Retinal pigment epithelial cell (primary cell): ENCODE results near the gene STKLD1.
"Not testable (repeated sequence)": the region's sequence is repeated elsewhere in the genome, so short reads cannot be mapped to it uniquely, and the experiment has no call there.

Experiments used
- DNase-seq: peaks from one replicate; pipeline ENCODE4 v3.0.0-alpha.2; 2010; ENCODE audit warnings: low read depth
- H3K4me3 ChIP-seq: 2 replicates; pipeline ENCODE4 v1.5.1; 2011; ENCODE audit warnings: mild to moderate bottlenecking, low read length, control low read depth, moderate library complexity
- CTCF ChIP-seq: conservative IDR thresholded peaks from 2 replicates; pipeline ENCODE4 v1.5.1; 2011; ENCODE audit warnings: low read depth, low read length, control low read depth, inconsistent platforms

The STKLD1 gene

GRCh38 chr9:133375724-133376654 lies at the start of gene STKLD1, which contains the start of gene SURF4:
Gene STKLD1 (plus strand): TSS chr9:133376366. CDS start chr9:133376474, 108 bp downstream.
Gene SURF4 (minus strand): TSS chr9:133376060. CDS start chr9:133375969, 91 bp downstream.
- peak within 1 kb of the TSS; percentile 98 for H3K4me3 ChIP-seq
- no peak for TF ChIP-seq CTCF
- DNase-seq, result peak; percentile 83

DNA sequence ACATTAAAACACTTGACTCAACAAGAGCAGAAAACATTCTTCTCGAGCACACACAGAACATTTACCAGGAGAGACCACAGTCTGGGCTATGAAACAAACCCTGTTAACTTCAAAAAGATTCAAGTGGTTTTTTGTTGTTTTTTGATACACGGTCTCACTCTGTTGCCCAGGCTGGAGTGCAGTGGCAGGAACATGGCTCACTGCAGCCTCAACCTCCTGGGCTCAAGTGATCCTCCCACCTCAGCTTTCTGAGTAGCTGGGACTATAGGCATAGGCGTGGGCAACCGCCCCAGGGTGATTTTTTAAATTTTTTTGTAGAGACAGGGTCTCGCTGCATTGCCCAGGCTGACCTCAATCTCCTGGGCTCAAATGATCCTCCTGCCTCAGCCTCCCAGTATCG lies 49.1 kb upstream of the STKLD1 start:
- H3K4me3 ChIP-seq, DNase-seq: not testable (repeated sequence)

GRCh38 chr9:133327834-133328484 lies 48.2 kb upstream of the STKLD1 start:
- TF ChIP-seq CTCF, result no peak
- H3K4me3 ChIP-seq, result no peak overlapping the region
- DNase-seq, result no peak

DNA sequence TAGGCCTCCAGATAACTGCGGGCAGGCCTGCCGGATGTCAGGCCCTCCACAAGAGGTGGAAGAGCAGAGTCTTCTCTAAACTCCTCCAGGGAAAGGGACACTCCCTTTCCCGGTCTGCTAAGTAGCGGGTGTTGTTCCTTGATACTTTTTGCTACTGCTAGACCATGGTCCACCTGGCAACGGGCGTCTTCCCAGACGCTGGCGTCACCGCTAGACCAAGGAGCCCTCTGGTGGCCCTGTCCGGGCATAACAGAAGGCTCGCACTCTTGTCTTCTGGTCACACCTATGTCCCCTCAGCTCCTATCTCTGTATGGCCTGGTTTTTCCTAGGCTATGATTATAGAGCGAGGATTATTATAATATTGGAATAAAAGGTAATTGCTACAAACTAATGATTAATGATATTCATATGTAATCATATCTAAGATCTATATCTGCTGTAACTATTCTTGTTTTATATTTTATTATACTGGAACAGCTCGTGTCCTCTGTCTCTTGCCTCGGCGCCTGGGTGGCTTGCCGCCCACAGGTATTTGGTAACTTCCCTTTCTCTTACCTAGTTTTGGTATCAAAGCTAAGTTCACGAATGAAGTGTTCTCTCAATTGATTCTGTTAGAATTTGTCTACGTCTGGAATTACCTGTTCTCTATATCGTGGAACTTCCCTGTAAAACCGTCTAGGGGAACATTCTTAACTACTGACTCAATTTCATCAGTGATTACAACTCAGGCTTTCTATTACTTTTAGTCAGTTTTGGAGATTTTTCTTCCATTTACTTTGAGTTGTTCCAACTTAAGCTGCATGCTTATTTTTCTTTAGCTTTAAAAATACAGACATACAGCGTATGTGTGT lies 46.6 kb upstream of the STKLD1 start:
- H3K4me3 ChIP-seq, DNase-seq: not testable (repeated sequence)
- peak; percentile 62 for TF ChIP-seq CTCF

GRCh38 chr9:133331221-133331620 lies 44.9 kb upstream of the STKLD1 start:
- no peak for DNase-seq
- TF ChIP-seq CTCF, result no peak
- no peak overlapping the region for H3K4me3 ChIP-seq

DNA sequence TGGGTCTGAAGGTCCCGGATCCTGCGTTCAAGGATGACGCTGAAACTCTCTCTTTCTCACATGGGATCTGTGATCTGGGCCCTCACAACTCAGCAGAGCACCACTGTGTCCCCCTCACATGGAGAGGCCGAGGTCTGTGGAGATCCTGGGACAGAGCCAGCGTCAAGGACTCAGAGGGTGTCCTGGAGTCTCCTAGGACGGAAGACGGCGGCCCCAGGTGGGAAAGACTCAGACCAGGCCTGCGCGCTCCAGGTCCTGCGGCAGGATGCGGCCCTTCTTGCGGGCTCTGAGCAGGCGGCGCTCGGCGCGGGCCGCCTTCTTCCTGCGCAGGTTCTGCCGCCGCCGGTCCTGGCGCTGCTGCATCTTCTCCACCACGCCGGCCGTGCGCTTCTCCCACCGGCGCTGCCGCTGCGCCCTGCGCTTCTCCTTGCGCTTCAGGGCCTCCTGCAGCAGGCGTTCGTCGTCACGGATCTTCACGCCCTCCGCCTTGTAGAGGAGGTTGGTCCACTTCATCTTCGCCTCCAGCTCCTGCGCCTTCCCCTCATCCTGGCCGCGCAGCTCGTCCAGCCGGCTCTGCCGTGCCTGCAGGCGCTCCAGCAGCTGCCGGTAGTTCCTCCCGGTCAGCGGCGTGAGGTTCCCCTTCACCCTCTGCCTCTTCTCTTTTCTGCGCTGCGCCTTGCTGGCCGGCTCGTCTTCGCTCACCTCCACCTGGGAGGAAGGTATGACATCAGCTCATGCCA lies 44.4 kb upstream of the STKLD1 start:
- no peak for TF ChIP-seq CTCF
- no peak for DNase-seq
- H3K4me3 ChIP-seq, result no peak overlapping the region

- DNase-seq, result no peak
- TF ChIP-seq CTCF, result no peak
- no peak overlapping the region for H3K4me3 ChIP-seq
Measured at GRCh38 chr9:133332381-133332730, 43.8 kb upstream of the STKLD1 start.
